ENCODE data around the gene FKBP3.
"Not testable (repeated sequence)": the region's sequence is repeated elsewhere in the genome, so short reads cannot be mapped to it uniquely, and the experiment has no call there.

The FKBP3 gene

DNA sequence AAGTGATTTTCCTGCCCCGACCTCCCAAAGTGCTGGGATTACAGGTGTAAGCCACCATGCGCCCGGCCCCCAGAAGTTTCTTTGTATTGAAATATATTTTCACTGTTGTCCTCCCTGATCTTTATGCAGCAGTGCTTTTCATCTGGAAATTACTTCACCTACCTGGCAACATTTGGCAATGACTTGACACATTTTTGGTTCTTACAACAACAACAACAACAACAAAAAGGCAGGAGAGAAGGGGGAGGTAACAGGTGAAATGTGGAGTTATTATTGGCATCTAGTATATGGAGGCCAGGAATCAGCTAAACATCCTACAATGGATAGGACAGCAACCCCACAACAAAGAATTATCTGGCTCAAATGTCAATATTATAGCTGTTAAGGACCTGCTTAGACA lies 15.3 kb upstream of the FKBP3 start:
- no peak for DNase-seq (ENCODE audit: low read depth)
- H3K4me3 ChIP-seq (ENCODE audit: low read length), result no peak overlapping the region
- TF ChIP-seq, protein P1, sequence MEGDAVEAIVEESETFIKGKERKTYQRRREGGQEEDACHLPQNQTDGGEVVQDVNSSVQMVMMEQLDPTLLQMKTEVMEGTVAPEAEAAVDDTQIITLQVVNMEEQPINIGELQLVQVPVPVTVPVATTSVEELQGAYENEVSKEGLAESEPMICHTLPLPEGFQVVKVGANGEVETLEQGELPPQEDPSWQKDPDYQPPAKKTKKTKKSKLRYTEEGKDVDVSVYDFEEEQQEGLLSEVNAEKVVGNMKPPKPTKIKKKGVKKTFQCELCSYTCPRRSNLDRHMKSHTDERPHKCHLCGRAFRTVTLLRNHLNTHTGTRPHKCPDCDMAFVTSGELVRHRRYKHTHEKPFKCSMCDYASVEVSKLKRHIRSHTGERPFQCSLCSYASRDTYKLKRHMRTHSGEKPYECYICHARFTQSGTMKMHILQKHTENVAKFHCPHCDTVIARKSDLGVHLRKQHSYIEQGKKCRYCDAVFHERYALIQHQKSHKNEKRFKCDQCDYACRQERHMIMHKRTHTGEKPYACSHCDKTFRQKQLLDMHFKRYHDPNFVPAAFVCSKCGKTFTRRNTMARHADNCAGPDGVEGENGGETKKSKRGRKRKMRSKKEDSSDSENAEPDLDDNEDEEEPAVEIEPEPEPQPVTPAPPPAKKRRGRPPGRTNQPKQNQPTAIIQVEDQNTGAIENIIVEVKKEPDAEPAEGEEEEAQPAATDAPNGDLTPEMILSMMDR (conservative IDR thresholded peaks at IDR 0.05; ENCODE audit: low read length), result no peak

DNA sequence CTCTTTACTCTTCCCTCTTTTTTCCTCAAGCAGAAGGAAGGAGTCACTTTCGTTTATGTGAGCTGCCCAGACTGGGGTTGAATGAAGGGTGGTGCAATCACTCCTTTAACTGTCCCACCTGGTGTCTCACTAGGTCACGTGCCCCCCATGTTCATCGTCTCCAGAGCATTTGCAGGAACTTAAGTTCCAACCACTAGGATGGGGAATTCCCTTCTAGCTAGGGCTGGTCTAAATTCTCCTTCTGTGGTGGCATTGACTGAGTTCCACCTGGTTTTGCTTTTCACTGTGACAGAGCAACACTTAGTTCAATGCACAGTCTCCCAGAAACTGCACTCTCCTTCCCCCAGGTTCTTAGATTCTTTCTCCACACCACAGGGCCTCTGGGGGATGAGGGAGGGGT lies 10.9 kb upstream of the FKBP3 start:
- no peak for DNase-seq (ENCODE audit: low read depth)
- TF ChIP-seq, protein P1 (conservative IDR thresholded peaks at IDR 0.05; ENCODE audit: low read length), result no peak
- no peak overlapping the region for H3K4me3 ChIP-seq (ENCODE audit: low read length)

DNA sequence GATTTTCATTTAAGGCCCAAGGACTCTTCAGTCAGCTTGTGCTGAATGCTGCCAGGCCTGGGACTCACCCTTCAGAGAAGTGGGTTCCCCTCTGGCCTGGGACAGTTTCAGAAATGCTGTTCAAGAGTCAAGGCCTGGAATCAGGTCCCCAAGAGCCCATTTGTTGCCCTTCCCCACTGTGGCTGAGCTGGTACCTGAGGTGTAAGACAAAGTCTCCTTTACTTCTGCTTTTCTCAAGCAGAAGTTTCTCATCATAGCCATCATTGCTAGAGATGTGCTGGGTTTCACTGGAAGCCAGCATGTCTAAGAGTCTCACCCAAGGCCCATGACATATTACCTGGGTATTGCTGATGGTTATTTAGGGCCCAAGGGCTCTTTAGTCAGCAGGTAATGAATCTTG lies 10.4 kb upstream of the FKBP3 start:
- TF ChIP-seq, protein P1 (conservative IDR thresholded peaks at IDR 0.05; ENCODE audit: low read length), result no peak
- H3K4me3 ChIP-seq (ENCODE audit: low read length), result no peak overlapping the region
- no peak for DNase-seq (ENCODE audit: low read depth)

DNA sequence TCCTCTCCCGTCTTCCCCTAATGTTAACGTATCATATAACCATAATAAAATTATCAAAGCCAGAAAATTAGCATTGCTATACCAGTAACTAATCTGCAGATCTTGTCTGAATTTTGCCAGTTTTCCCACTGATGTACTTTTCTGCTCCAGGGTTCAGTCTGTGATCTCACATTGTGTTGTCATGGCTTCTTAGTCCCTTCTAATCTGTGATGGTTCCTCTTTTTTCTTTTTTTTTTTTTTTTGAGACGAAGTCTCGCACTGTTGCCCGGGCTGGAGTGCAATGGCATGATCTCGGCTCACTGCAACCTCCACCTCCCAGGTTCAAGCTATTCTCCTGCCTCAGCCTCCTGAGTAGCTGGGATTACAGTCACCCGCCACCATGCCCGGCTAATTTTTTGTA lies 7.8 kb upstream of the FKBP3 start:
- not testable (repeated sequence) for H3K4me3 ChIP-seq (ENCODE audit: low read length); DNase-seq (ENCODE audit: low read depth)

DNA sequence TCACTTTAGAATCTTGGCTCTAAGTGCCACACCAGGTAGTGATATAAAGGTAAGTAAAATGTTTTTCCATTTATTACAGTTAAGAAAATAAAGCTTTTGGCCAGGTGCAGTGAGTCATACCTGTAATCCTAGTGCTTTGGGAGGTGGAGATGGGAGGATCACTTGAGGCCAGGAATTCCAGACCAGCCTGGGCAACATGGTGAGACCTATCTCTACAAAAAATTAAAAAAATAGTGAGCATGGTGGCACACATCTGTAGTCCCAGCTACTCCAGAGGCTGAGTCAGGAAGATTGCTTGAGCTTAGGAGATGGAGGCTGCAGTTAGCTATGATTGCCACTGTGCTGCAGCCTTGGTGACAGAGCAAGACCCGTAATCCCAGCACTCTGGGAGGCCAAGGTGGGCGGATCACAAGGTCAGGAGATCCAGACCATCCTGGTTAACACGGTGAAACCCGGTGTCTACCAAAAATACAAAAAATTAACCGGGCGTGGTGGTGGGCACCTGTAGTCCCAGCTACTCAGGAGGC lies 6.4 kb upstream of the FKBP3 start:
- DNase-seq (ENCODE audit: low read depth), result no peak
- TF ChIP-seq, protein P1 (conservative IDR thresholded peaks at IDR 0.05; ENCODE audit: low read length), result no peak
- no peak overlapping the region for H3K4me3 ChIP-seq (ENCODE audit: low read length)

DNA sequence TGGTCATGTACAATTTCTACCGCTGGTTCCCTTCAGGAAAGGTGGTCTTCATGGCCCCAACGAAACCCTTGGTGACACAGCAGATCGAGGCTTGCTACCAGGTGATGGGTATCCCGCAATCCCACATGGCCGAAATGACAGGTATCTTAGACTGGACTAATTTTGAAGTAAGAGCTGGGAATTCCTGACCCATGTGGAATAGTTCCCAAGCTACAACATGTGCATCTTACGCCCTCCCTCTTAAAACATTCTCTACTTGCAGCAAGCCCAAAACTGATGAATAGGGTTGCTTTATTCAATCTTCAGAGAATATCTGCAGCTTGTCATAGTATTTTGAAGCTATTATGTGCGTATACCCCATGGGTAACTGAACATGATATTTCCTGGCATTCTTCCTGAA lies 2.1 kb upstream of the FKBP3 start:
- TF ChIP-seq, protein P1 (conservative IDR thresholded peaks at IDR 0.05; ENCODE audit: low read length), result no peak
- H3K4me3 ChIP-seq (ENCODE audit: low read length), result peak overlapping the region; percentile 93
- no peak for DNase-seq (ENCODE audit: low read depth)

DNA sequence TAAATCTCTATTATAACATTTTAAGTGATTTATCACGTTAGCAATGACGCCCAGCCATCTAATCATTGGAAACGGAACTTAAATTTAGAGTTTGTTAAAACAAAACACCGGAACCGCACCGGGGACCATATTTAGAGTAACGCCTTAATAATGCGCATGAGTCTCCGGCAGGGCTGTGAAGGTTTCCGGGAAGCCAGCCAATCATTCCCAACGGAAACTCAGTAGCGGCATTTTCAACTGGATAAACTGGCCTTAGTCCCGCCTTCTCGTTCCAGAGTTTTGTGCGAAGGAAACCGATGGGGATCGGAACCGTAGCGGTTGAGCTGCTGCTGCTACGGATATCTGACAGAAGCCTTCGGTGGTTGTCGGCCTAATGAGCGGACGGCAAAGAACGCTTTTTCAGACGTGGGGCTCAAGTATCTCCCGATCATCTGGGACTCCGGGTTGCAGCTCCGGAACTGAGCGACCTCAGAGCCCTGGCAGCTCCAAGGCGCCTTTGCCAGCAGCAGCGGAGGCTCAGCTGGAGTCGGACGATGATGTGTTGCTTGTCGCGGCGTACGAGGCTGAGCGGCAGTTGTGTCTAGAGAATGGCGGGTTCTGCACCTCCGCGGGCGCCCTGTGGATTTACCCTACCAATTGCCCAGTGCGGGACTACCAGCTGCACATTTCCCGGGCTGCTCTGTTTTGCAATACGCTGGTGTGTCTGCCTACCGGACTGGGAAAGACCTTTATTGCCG lies 1.5 kb upstream of the FKBP3 start, which contains the start of gene FANCM:
Gene FANCM, plus strand, starts transcription at position 272 of the 737 bp plus-strand sequence. Its CDS starts 102 bp downstream, at position 374.
- DNase-seq (ENCODE audit: low read depth), result peak; percentile 97
- peak within 1 kb of the TSS; percentile 93 for H3K4me3 ChIP-seq (ENCODE audit: low read length)
- TF ChIP-seq, protein P1 (conservative IDR thresholded peaks at IDR 0.05; ENCODE audit: low read length), result no peak; the same call in 1 of the 2 replicates

Data from AG10803 (cell line).